Tibial nerve (tissue), 4 donors: ENCODE data around the gene CACNA2D2. TPM values are rescaled to one million over a fixed set of nuclear protein-coding genes. Genes with fewer than 3 reads are reported as not detected.

Experiments used
- DNase-seq, 2 donors: peaks; one replicate each; pipeline ENCODE4 v3.0.0-alpha.2; 2019; ENCODE audit warnings: low spot score in 2 of 2
- H3K27ac ChIP-seq, 4 donors: fragments of 200-600 bp; sonication (generic) in 3 of 4; one replicate each; pipeline ENCODE4 v1.5.1; 2017 to 2019; ENCODE audit warnings: mild to moderate bottlenecking in 1 of 4
- H3K27me3 ChIP-seq, 2 donors: fragments of 200-600 bp; sonication (generic) in 1 of 2; one replicate each; pipeline versions ENCODE4 v1.5.1 to v1.6.0; 2017 to 2019
- H3K36me3 ChIP-seq, 3 donors: fragments of 200-600 bp; sonication (generic); one replicate each; pipeline ENCODE4 v1.5.1; 2018 to 2019
- H3K4me1 ChIP-seq, 4 donors: fragments of 200-600 bp; sonication (generic) in 3 of 4; one replicate each; pipeline ENCODE4 v1.5.1; 2017 to 2019
- H3K4me3 ChIP-seq, 4 donors: fragments of 200-600 bp; sonication (generic) in 3 of 4; one replicate each; pipeline ENCODE4 v1.5.1; 2017 to 2019; ENCODE audit warnings: mild to moderate bottlenecking in 1 of 4, moderate library complexity in 1 of 4
- H3K9me3 ChIP-seq, 4 donors: fragments of 200-600 bp; sonication (generic) in 3 of 4; one replicate each; pipeline ENCODE4 v1.5.1; 2017 to 2019
- EP300 ChIP-seq, 2 donors: sonication (generic); formaldehyde crosslinking; IDR thresholded peaks; one replicate each; pipeline ENCODE4 v1.6.1; 2017; ENCODE audit warnings: antibody characterized with exemption in 2 of 2, mild to moderate bottlenecking in 1 of 2
- POLR2A ChIP-seq, 2 donors: fragments of 450-650 bp; IDR thresholded peaks; one replicate each; pipeline ENCODE4 v1.6.1; 2017; ENCODE audit warnings: antibody characterized with exemption in 2 of 2, mild to moderate bottlenecking in 2 of 2, moderate library complexity in 2 of 2
- WGBS, 2 donors: methylation state at CpG; one replicate each; pipeline ENCODE4 v1.1.5; 2018; 5-methylcytosine and 5-hydroxymethylcytosine counted together
- total RNA-seq, 4 donors: library from RNA; depleted of rRNA; stranded (reverse); fragments of >200 nt; gene quantifications; one replicate each; pipeline ENCODE4 v1.1.0, GENCODE V29; 2016
- TF ChIP-seq, protein P1 (sequence below), 5 experiments: fragments of 200-600 bp in 3 of 5; fragments of 450-650 bp in 2 of 5; sonication (generic) in 3 of 5; IDR thresholded peaks; one replicate each; pipeline ENCODE4 v1.5.1; 2016 to 2019; ENCODE audit warnings: antibody characterized with exemption in 5 of 5, mild to moderate bottlenecking in 3 of 5, moderate library complexity in 2 of 5

The CACNA2D2 gene
- total RNA-seq, 4 donors from 2014 or later, result 0.84 to 2.0 (median 1.2) TPM

DNA sequence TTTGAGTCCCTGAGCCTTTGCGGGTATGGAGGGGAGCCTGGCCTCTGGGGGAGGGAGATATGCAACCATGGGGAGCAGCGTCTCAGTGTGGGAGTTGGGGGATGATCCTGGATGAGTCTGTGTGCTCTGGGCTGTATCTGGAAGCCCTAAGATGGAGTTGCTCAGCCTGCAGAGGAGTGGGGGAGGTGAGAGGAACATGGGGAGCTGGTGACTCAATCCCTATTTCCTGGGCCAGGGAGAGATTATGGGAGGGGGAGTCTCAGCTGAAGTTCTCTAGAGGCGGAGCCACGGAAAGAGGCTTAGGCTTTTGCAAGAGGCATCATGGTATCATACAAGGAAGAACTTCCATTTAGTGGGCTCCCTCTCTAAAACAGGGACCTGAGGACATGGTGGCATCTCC, 84.6 kb downstream of the CACNA2D2 start:
- H3K4me3 ChIP-seq, result no peak overlapping the region
- H3K9me3 ChIP-seq, result no peaks in the 10 kb centered on the region
- TF ChIP-seq, protein P1, sequence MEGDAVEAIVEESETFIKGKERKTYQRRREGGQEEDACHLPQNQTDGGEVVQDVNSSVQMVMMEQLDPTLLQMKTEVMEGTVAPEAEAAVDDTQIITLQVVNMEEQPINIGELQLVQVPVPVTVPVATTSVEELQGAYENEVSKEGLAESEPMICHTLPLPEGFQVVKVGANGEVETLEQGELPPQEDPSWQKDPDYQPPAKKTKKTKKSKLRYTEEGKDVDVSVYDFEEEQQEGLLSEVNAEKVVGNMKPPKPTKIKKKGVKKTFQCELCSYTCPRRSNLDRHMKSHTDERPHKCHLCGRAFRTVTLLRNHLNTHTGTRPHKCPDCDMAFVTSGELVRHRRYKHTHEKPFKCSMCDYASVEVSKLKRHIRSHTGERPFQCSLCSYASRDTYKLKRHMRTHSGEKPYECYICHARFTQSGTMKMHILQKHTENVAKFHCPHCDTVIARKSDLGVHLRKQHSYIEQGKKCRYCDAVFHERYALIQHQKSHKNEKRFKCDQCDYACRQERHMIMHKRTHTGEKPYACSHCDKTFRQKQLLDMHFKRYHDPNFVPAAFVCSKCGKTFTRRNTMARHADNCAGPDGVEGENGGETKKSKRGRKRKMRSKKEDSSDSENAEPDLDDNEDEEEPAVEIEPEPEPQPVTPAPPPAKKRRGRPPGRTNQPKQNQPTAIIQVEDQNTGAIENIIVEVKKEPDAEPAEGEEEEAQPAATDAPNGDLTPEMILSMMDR (IDR thresholded peaks at IDR 0.05), result no peak
- no peak for TF ChIP-seq POLR2A (IDR thresholded peaks at IDR 0.05)
- TF ChIP-seq EP300 (IDR thresholded peaks at IDR 0.05), result no peak
- WGBS, 2 donors, result 72 to 83% methylated on average over 4 of the region's 4 CpGs
- no peaks in the 10 kb centered on the region for H3K4me1 ChIP-seq
- no peaks in the 10 kb centered on the region for H3K27me3 ChIP-seq
- DNase-seq, result no peak
- no peaks in the 10 kb centered on the region for H3K36me3 ChIP-seq
- no peak overlapping the region for H3K27ac ChIP-seq

DNA sequence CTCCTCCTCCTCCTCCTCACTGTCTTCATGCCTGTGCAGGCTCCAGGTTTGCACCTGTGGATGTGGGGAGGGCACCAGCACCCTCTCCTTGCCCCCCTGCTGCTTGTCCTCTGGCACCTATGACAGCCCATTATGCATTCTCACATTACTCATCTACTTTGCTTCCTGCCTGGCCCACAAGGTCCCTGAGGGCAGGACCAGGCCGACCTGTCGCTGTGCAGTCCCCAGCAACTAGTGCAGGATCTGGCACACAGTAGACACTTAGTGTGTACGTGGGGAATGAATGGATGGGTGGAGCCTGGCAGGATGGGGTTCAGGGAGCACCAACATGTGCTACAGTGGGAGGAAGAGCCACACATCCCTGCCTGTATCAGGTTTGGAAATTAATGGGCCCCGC, 85.8 kb downstream of the CACNA2D2 start:
- Histone ChIP-seq H3K27me3 (no peaks in the 10 kb centered on the region), H3K4me3 (no peak overlapping the region), H3K4me1 (no peaks in the 10 kb centered on the region), H3K36me3 (no peaks in the 10 kb centered on the region), H3K27ac (no peak overlapping the region), H3K9me3 (no peaks in the 10 kb centered on the region)
- WGBS, 2 donors, result 70 to 71% methylated on average over 4 of the region's 4 CpGs
- DNase-seq, result no peak
- TF ChIP-seq POLR2A (IDR thresholded peaks at IDR 0.05), result no peak
- TF ChIP-seq, protein P1 (IDR thresholded peaks at IDR 0.05), result no peak
- no peak for TF ChIP-seq EP300 (IDR thresholded peaks at IDR 0.05)

DNA sequence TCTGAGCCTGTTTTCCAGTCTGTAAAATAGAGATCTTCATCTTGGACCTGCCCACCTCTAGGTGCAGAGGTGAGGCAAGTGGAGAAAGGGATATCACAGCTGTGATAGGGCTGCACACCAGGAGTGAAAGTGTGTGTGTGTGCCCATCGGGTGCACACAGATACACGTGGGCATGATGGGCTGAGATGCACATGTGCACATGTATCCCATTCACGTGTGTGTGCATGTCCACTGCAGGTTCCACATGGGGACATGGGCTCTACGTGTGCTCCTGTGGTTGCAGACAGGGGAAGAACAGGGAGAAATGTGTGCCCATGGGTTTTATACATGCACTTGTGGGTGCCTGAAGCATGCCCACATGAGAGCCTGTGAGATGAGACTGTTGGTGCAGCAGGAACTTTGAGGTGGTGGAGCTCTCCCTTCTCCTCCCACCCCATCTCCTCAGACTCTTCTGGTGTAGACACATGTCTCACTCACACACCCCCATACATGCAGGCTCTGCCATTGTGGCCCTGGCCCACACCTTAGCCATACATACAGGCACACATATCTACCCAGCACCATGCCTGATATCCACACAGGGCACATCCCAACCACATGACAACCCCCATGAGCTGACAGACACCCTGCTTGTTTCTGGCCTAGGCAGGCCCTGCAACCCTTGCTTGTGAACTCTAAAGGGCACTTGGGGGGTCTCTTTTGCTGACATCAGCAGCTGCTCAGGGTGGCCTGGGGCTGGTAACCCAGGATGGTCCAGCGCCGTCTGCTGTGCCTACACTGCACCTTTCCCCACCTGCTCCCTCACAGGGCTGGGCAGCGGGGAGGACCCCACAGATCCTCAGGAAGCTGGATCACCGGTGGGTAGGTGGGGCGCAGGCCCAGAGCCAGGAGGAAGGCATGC, 86.4 kb downstream of the CACNA2D2 start:
- H3K27me3 ChIP-seq, result no peaks in the 10 kb centered on the region
- no peak for TF ChIP-seq EP300 (IDR thresholded peaks at IDR 0.05)
- TF ChIP-seq POLR2A (IDR thresholded peaks at IDR 0.05), result no peak
- H3K36me3 ChIP-seq, result no peaks in the 10 kb centered on the region
- 88 to 92% methylated on average over 9 of the region's 9 CpGs for whole genome bisulfite sequencing, 2 donors
- no peaks in the 10 kb centered on the region for H3K4me1 ChIP-seq
- no peak overlapping the region for H3K27ac ChIP-seq
- DNase-seq, result no peak
- no peak overlapping the region for H3K4me3 ChIP-seq
- no peaks in the 10 kb centered on the region for H3K9me3 ChIP-seq

DNA sequence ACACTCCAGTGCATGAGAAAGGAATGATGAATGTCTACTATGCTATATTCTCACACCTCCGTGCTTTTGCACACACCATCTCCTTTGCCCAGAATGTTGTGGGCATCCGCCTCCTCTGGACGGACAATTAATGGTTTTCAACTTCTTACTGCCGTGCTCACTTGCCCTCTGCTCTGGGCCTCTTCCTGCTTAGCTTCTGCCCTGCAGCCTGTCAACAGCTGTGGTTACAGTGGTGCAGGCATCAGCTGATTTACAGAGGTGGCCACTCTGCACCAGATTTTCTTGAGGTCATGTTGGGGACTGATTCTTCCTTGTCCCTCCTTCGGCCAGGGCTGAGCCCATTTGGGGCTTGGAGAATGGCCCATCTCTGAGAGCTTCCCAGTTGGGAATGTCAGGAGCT, 87.6 kb downstream of the CACNA2D2 start:
- Histone ChIP-seq H3K4me3 (no peak overlapping the region), H3K36me3 (no peaks in the 10 kb centered on the region), H3K27me3 (no peaks in the 10 kb centered on the region), H3K4me1 (no peaks in the 10 kb centered on the region), H3K9me3 (no peaks in the 10 kb centered on the region), H3K27ac (no peak overlapping the region)
- TF ChIP-seq POLR2A (IDR thresholded peaks at IDR 0.05) (no peak), EP300 (IDR thresholded peaks at IDR 0.05) (no peak)
- TF ChIP-seq, protein P1 (IDR thresholded peaks at IDR 0.05), result no peak
- DNase-seq, result no peak
- 36 to 50% methylated on average over 5 of the region's 5 CpGs for WGBS, 2 donors

DNA sequence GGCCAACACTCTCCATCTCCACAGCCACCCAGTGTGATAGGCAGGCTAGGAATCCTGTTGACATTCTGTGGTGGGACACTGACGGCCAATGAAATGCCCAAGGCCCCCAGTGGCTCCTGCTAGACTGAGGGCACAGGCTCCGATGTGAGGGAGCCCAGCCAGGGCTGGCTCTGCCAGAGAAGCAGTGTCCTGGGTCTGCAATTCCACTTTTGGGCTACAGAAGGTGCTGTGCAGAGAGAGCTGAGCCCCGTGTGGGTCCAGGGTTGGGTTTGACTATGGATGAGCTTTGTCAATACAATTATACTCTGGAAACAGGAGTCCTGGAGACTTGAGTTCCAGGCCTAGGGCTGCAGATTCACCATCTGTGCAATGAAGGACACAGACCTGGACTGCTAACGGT, 88.4 kb downstream of the CACNA2D2 start:
- Histone ChIP-seq H3K36me3 (no peaks in the 10 kb centered on the region), H3K27me3 (no peaks in the 10 kb centered on the region), H3K27ac (no peak overlapping the region), H3K4me1 (no peaks in the 10 kb centered on the region), H3K4me3 (no peak overlapping the region), H3K9me3 (no peaks in the 10 kb centered on the region)
- 56 to 79% methylated on average over 4 of the region's 4 CpGs for whole genome bisulfite sequencing, 2 donors
- TF ChIP-seq POLR2A (IDR thresholded peaks at IDR 0.05) (no peak), EP300 (IDR thresholded peaks at IDR 0.05) (no peak)
- TF ChIP-seq, protein P1 (IDR thresholded peaks at IDR 0.05), result no peak
- DNase-seq, result no peak
